ENCODE data around the gene CTDSPL2. TPM values are rescaled to one million over a fixed set of nuclear protein-coding genes. Genes with fewer than 3 reads are reported as not detected.
"Not testable (repeated sequence)": the region's sequence is repeated elsewhere in the genome, so short reads cannot be mapped to it uniquely, and the experiment has no call there.

Gene CTDSPL2
- total RNA-seq, 3 donors from 2014 or later (not counting 1 experiment from before 2014, with no cell fraction given) = 89.5 to 108 (median 96.5) TPM

- Histone ChIP-seq H3K36me3 (ENCODE audit: control insufficient read depth, insufficient read depth, low read length) (no peaks in the 10 kb centered on the region), H3K4me3 (ENCODE audit: low read length) (no peak overlapping the region), H3K27me3 (ENCODE audit: control insufficient read depth, insufficient read depth, low read length) (no peaks in the 10 kb centered on the region), H3K9me3 (ENCODE audit: control insufficient read depth, insufficient read depth, low read length) (no peaks in the 10 kb centered on the region), H3K27ac (ENCODE audit: low read length) (no peak overlapping the region), H3K4me1 (ENCODE audit: control insufficient read depth, insufficient read depth, low read length) (no peaks in the 10 kb centered on the region)
- ATAC-seq = no peak
- Mint-ChIP-seq H3K4me1 (peaks cover 43 to 61% of the 10 kb centered on the region in 2 donors), H3K36me3 (no peaks in the 10 kb centered on the region), H3K9me3 (no peaks in the 10 kb centered on the region), H3K4me3 (no peak overlapping the region), H3K27me3 (ENCODE audit: low read depth in 2 of 2) (no peaks in the 10 kb centered on the region), H3K27ac (peak overlapping the region; percentile 39 to 58)
- intact Hi-C loops (cut with micrococcal nuclease) = no loop called here
- no peak for DNase-seq
- TF ChIP-seq CTCF (IDR thresholded peaks at IDR 0.05) = no peak
- 100% methylated on average over 2 of the region's 5 CpGs for WGBS (ENCODE audit: insufficient coverage)
Observed at GRCh38 chr15:44441095-44441501, 13.7 kb downstream of the CTDSPL2 start.

- no peak for TF ChIP-seq CTCF (IDR thresholded peaks at IDR 0.05)
- no peak overlapping the region for H3K27ac ChIP-seq (ENCODE audit: low read length)
- Mint-ChIP-seq H3K27me3 (ENCODE audit: low read depth in 2 of 2) (no peaks in the 10 kb centered on the region), H3K36me3 (no peaks in the 10 kb centered on the region), H3K27ac (no peak overlapping the region), H3K9me3 (no peaks in the 10 kb centered on the region), H3K4me1 (peaks cover 24 to 50% of the 10 kb centered on the region in 2 donors), H3K4me3 (no peak overlapping the region)
- ATAC-seq = no peak
- no peak overlapping the region for H3K4me3 ChIP-seq (ENCODE audit: low read length)
- H3K27me3 ChIP-seq (ENCODE audit: control insufficient read depth, insufficient read depth, low read length) = no peaks in the 10 kb centered on the region
- DNase-seq = no peak
- WGBS (ENCODE audit: insufficient coverage) = 88% methylated on average over 1 of the region's 3 CpGs
- H3K9me3 ChIP-seq (ENCODE audit: control insufficient read depth, insufficient read depth, low read length) = no peaks in the 10 kb centered on the region
- intact Hi-C loops (cut with micrococcal nuclease) = no loop called here
- H3K36me3 ChIP-seq (ENCODE audit: control insufficient read depth, insufficient read depth, low read length) = no peaks in the 10 kb centered on the region
- H3K4me1 ChIP-seq (ENCODE audit: control insufficient read depth, insufficient read depth, low read length) = no peaks in the 10 kb centered on the region
Observed at GRCh38 chr15:44443515-44443914, 16.1 kb downstream of the CTDSPL2 start.

GRCh38 chr15:44447772-44448376, 20.4 kb downstream of the CTDSPL2 start:
- DNase-seq (no peak), ATAC-seq (peak in 1 of 3 donors; percentile 30)
- Histone ChIP-seq H3K9me3 (ENCODE audit: control insufficient read depth, insufficient read depth, low read length) (no peaks in the 10 kb centered on the region), H3K27me3 (ENCODE audit: control insufficient read depth, insufficient read depth, low read length) (no peaks in the 10 kb centered on the region), H3K4me3 (ENCODE audit: low read length) (no peak overlapping the region), H3K36me3 (ENCODE audit: control insufficient read depth, insufficient read depth, low read length) (no peaks in the 10 kb centered on the region), H3K4me1 (ENCODE audit: control insufficient read depth, insufficient read depth, low read length) (no peaks in the 10 kb centered on the region), H3K27ac (ENCODE audit: low read length) (no peak overlapping the region)
- H3K27ac Mint-ChIP-seq = peak overlapping the region in 1 of 2 donors; percentile 56
- H3K9me3 Mint-ChIP-seq = no peaks in the 10 kb centered on the region
- intact Hi-C loops (cut with micrococcal nuclease) = no loop called here
- H3K27me3 Mint-ChIP-seq (ENCODE audit: low read depth in 2 of 2) = no peaks in the 10 kb centered on the region
- H3K36me3 Mint-ChIP-seq = no peaks in the 10 kb centered on the region
- H3K4me3 Mint-ChIP-seq = no peak overlapping the region
- TF ChIP-seq CTCF (IDR thresholded peaks at IDR 0.05) = no peak
- peaks cover 12 to 27% of the 10 kb centered on the region in 2 donors for H3K4me1 Mint-ChIP-seq
- 96% methylated on average over 11 of the region's 11 CpGs for WGBS (ENCODE audit: insufficient coverage)

GRCh38 chr15:44450172-44450571, 22.7 kb downstream of the CTDSPL2 start:
- H3K4me1 Mint-ChIP-seq = peaks cover 27 to 36% of the 10 kb centered on the region in 2 donors
- whole genome bisulfite sequencing (ENCODE audit: insufficient coverage) = no CpG with 5 or more reads among the region's 1 CpG
- no peaks in the 10 kb centered on the region for H3K27me3 ChIP-seq (ENCODE audit: control insufficient read depth, insufficient read depth, low read length)
- H3K27me3 Mint-ChIP-seq (ENCODE audit: low read depth in 2 of 2) = no peaks in the 10 kb centered on the region
- no peak overlapping the region for H3K27ac ChIP-seq (ENCODE audit: low read length)
- intact Hi-C loops (cut with micrococcal nuclease) = no loop called here
- H3K9me3 Mint-ChIP-seq = no peaks in the 10 kb centered on the region
- H3K4me3 Mint-ChIP-seq = no peak overlapping the region
- H3K4me1 ChIP-seq (ENCODE audit: control insufficient read depth, insufficient read depth, low read length) = no peaks in the 10 kb centered on the region
- DNase-seq = no peak
- H3K36me3 Mint-ChIP-seq = no peaks in the 10 kb centered on the region
- no peak for TF ChIP-seq CTCF (IDR thresholded peaks at IDR 0.05)
- no peaks in the 10 kb centered on the region for H3K9me3 ChIP-seq (ENCODE audit: control insufficient read depth, insufficient read depth, low read length)
- no peak for ATAC-seq
- no peaks in the 10 kb centered on the region for H3K36me3 ChIP-seq (ENCODE audit: control insufficient read depth, insufficient read depth, low read length)
- no peak overlapping the region for H3K4me3 ChIP-seq (ENCODE audit: low read length)
- no peak overlapping the region for H3K27ac Mint-ChIP-seq

- ATAC-seq; DNase-seq; H3K36me3 Mint-ChIP-seq; intact Hi-C loops (cut with micrococcal nuclease); H3K27me3 Mint-ChIP-seq (ENCODE audit: low read depth in 2 of 2); H3K27me3 ChIP-seq (ENCODE audit: control insufficient read depth, insufficient read depth, low read length); H3K36me3 ChIP-seq (ENCODE audit: control insufficient read depth, insufficient read depth, low read length); H3K27ac ChIP-seq (ENCODE audit: low read length); H3K27ac Mint-ChIP-seq; H3K4me3 ChIP-seq (ENCODE audit: low read length); H3K9me3 ChIP-seq (ENCODE audit: control insufficient read depth, insufficient read depth, low read length); H3K9me3 Mint-ChIP-seq; H3K4me3 Mint-ChIP-seq; H3K4me1 ChIP-seq (ENCODE audit: control insufficient read depth, insufficient read depth, low read length): not testable (repeated sequence)
- 100% methylated on average over 1 of the region's 6 CpGs for WGBS (ENCODE audit: insufficient coverage)
- peaks cover 40 to 50% of the 10 kb centered on the region in 2 donors for H3K4me1 Mint-ChIP-seq
Observed at GRCh38 chr15:44453578-44454283, 26.3 kb downstream of the CTDSPL2 start.

All from natural killer cell (primary cell).